ENCODE results near the gene SEC14L6.

- TF ChIP-seq EZH2 (IDR thresholded peaks at IDR 0.05; ENCODE audit: insufficient read depth, poor library complexity, severe bottlenecking) (no peak), EZH2phosphoT487 (IDR thresholded peaks at IDR 0.05; ENCODE audit: insufficient read depth, low read depth) (no peak)
Measured at GRCh38 chr22:30514252-30514651, 32.3 kb downstream of the SEC14L6 start.
